Measurements from ENCODE around the gene NOL4L.

Gene NOL4L

DNA sequence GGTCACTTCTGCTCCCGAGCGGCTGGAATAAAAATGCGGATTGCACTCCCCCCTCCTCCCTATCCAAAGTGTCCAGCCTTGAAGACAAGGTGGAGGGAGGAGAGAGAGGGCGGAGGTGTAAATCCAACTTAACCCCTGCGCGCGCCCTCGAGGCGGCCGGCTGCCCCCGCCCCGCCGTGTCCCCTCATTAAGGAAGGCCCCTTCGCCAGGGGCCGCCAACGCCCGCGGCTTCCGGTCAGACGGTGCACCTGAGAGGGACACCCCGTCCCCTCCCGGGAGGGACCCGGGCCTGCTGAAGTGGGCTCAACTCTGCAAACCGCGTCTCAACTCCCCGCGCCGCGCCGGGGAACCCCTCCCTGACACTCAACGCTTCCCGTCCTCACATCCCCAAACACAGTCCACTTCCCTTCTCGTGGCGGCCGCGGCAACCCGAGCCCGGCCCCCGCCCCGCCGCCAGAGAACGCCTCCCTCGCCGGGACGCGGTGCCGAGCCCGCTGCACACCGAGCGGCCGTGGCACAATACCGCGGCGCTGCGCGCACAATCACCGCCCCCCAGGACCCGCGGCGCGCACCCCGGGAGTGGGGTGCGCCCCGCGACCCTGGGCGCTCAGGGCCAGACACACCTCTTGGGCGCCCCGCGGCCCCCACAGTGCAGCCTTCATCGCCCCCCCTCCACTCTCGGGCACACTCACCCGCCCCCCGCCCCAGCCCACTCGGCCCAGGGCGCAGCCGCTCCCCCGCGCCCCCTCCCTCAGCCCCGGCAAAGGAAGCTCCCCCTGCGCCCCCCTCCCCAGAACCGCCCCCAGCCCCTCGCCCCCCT is 102.5 kb downstream of the NOL4L start:
- no peak for DNase-seq (ENCODE audit: low spot score)
- H3K4me3 ChIP-seq = peak overlapping the region; percentile 98
- peak overlapping the region; percentile 54 to 83 for H3K27ac ChIP-seq

GRCh38 chr20:32482143-32482441 is 103.0 kb downstream of the NOL4L start:
- no peak for DNase-seq (ENCODE audit: low spot score)
- peak overlapping the region; percentile 54 to 83 for H3K27ac ChIP-seq
- TF ChIP-seq, protein P1, sequence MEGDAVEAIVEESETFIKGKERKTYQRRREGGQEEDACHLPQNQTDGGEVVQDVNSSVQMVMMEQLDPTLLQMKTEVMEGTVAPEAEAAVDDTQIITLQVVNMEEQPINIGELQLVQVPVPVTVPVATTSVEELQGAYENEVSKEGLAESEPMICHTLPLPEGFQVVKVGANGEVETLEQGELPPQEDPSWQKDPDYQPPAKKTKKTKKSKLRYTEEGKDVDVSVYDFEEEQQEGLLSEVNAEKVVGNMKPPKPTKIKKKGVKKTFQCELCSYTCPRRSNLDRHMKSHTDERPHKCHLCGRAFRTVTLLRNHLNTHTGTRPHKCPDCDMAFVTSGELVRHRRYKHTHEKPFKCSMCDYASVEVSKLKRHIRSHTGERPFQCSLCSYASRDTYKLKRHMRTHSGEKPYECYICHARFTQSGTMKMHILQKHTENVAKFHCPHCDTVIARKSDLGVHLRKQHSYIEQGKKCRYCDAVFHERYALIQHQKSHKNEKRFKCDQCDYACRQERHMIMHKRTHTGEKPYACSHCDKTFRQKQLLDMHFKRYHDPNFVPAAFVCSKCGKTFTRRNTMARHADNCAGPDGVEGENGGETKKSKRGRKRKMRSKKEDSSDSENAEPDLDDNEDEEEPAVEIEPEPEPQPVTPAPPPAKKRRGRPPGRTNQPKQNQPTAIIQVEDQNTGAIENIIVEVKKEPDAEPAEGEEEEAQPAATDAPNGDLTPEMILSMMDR (IDR thresholded peaks at IDR 0.05) = no peak
- peak overlapping the region; percentile 98 for H3K4me3 ChIP-seq

More for the DNA sequence above, 102.5 kb downstream of the NOL4L start:
- TF ChIP-seq, protein P1 (IDR thresholded peaks at IDR 0.05) = no peak

GRCh38 chr20:32481311-32482142 is 103.6 kb downstream of the NOL4L start:
- no peak for DNase-seq (ENCODE audit: low spot score)
- TF ChIP-seq, protein P1 (IDR thresholded peaks at IDR 0.05) = no peak
- Histone ChIP-seq H3K4me3 (peak overlapping the region; percentile 98), H3K27ac (peak overlapping the region in 1 of 2 donors; percentile 83)

DNA sequence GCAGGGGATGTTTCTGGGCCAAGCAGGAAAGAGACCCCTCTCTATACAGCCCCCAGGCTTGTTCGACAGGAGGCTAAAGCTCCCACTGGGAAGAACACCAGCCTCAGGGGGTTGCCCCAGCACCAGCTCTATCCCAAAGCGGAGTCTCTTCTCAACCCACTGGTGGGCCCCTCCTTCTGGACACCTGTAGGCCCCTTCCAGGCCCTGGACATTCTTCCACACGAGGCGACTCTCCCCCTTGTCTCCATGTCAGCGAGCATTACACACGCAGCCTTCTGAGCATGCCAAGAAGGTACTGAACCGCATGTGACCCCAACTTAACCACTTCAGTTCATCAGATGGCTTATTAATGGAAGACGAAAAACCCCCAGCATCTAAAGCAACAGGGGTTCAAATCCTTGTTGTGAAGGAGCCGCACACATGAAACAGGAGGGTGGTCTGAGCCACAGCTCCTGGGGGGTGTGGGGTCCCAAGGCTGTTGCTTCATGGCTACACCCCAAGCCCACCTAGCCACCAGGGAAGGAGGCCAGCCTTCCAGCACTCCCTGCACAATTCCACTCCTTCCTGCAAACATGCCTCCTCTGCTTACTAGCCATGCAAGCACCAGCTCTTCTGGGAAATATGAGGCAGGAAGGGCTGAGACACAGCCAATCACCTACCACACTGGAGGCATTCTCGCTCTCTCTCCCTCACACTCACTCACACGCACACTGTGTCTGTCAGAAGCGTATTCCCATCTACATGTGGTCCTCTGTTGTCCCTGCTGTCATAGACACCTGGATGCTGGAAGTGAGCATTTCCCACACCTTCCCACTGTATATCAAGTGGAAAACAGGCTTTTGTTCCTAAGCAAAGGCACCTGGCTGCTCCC is 104.5 kb downstream of the NOL4L start:
- TF ChIP-seq, protein P1 (IDR thresholded peaks at IDR 0.05) = no peak
- Histone ChIP-seq H3K27ac (peak overlapping the region in 1 of 2 donors; percentile 83), H3K4me3 (peak overlapping the region; percentile 98)
- DNase-seq (ENCODE audit: low spot score) = no peak

DNA sequence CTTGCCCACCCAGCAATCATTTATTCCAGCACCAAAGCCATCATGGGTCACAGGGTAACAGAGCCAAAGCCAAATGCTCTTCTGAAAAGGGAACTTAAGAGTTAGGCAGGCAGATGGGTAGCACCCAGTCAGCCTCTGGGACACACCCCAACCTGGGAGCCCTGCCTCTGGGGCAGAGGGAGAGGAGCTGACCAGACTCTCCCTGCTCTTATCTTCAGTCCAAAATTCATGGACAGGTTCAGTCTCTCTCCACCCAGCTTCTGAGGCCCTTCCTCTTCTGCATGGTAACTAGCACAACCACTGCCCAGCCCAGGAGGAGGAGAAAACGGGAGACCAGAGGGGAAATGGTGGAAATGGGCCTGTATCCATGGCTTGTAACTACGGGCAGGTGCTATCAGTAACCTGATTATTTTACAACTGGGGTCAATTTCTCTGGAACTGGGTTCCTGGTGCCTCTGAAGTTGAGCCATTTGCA is 105.4 kb downstream of the NOL4L start:
- H3K4me3 ChIP-seq = no peak overlapping the region
- DNase-seq (ENCODE audit: low spot score) = no peak
- no peak overlapping the region for H3K27ac ChIP-seq
- TF ChIP-seq, protein P1 (IDR thresholded peaks at IDR 0.05) = no peak

DNA sequence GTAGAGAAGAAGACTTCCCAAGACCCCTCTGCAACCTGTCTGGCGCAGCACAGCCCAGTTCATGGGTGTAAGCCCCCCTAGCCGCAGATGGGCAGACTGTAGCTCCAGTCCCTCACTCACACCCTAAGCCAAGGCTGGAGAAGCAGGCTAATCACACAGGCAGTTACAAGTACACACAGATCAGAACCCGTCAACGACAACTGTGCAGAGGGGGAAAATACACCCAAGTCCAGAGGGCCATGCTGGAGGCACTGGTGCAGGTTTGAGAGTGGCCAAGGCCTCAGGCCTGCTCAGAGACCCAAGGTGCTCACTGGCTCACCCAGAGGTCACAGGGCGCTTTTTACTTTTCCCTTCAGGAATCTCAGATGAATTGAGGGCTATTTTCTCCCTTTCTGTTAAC is 106.1 kb downstream of the NOL4L start:
- TF ChIP-seq, protein P1 (IDR thresholded peaks at IDR 0.05) = no peak
- Histone ChIP-seq H3K4me3 (no peak overlapping the region), H3K27ac (no peak overlapping the region)
- no peak for DNase-seq (ENCODE audit: low spot score)

Measured in coronary artery (tissue), 2 donors.